Measurements from ENCODE around the gene CNTNAP2.

GRCh38 chr7:146861701-146862100 lies 745.1 kb downstream of the CNTNAP2 start:
- no peak for TF ChIP-seq EZH2 (IDR thresholded peaks at IDR 0.05)
- no peak for TF ChIP-seq POLR2AphosphoS5 (IDR thresholded peaks at IDR 0.05; ENCODE audit: borderline replicate concordance, low read depth, low read length)
- no peak for TF ChIP-seq FOXP2 (optimal IDR thresholded peaks at IDR 0.05; ENCODE audit: control extremely low read depth, extremely low read length, insufficient read depth)
